ENCODE results near the gene EIF1B. TPM values are rescaled to one million over a fixed set of nuclear protein-coding genes. Genes with fewer than 3 reads are reported as not detected.
"Not testable (repeated sequence)": the region's sequence is repeated elsewhere in the genome, so short reads cannot be mapped to it uniquely, and the experiment has no call there.

Gene EIF1B
- total RNA-seq, 2 donors from 2014 or later: 67.4 to 83.8 TPM

DNA sequence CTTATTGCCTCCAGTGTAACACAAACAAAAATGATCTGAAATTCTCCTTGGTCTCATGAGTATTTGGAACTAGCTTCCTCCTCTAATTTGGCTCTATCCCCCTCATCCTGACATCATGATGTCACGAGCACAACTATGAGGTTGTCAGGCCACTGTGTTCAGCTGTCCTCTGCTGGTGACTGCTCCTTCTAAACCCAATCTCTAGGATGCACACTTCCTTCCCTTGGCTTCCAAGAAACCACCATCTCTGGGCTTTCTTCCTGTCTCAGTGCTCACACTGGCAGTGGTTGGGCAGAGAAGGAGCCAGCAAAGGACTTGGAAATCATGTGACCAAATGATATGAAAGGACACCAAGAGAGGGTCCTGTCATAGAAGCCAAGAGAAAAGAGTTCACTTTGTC lies 30.7 kb upstream of the EIF1B start:
- Mint-ChIP-seq H3K27ac (no peak overlapping the region), H3K36me3 (ENCODE audit: low read depth) (no peaks in the 10 kb centered on the region), H3K9me3 (peaks cover 11% of the 10 kb centered on the region), H3K4me3 (no peak overlapping the region), H3K27me3 (ENCODE audit: insufficient read depth) (peaks cover 1% of the 10 kb centered on the region), H3K4me1 (no peaks in the 10 kb centered on the region)
- Histone ChIP-seq H3K4me3 (ENCODE audit: low read length) (no peak overlapping the region), H3K4me1 (ENCODE audit: control insufficient read depth, insufficient read depth, low read length) (no peaks in the 10 kb centered on the region), H3K9me3 (ENCODE audit: control insufficient read depth, low read length) (no peaks in the 10 kb centered on the region), H3K9ac (ENCODE audit: extremely low read depth, low read length, poor library complexity, severe bottlenecking) (no peak overlapping the region), H3K27me3 (ENCODE audit: control insufficient read depth, insufficient read depth, low read length, poor library complexity, severe bottlenecking) (no peaks in the 10 kb centered on the region), H3K27ac (ENCODE audit: low read depth, low read length) (no peak overlapping the region), H3K36me3 (ENCODE audit: control insufficient read depth, insufficient read depth, low read length) (no peaks in the 10 kb centered on the region)
- 0% methylated on average over 1 of the region's 1 CpG for WGBS, 2 experiments (ENCODE audit: insufficient coverage in 1 of 2, insufficient read length in 1 of 2)
- TF ChIP-seq, protein P1, sequence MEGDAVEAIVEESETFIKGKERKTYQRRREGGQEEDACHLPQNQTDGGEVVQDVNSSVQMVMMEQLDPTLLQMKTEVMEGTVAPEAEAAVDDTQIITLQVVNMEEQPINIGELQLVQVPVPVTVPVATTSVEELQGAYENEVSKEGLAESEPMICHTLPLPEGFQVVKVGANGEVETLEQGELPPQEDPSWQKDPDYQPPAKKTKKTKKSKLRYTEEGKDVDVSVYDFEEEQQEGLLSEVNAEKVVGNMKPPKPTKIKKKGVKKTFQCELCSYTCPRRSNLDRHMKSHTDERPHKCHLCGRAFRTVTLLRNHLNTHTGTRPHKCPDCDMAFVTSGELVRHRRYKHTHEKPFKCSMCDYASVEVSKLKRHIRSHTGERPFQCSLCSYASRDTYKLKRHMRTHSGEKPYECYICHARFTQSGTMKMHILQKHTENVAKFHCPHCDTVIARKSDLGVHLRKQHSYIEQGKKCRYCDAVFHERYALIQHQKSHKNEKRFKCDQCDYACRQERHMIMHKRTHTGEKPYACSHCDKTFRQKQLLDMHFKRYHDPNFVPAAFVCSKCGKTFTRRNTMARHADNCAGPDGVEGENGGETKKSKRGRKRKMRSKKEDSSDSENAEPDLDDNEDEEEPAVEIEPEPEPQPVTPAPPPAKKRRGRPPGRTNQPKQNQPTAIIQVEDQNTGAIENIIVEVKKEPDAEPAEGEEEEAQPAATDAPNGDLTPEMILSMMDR (conservative IDR thresholded peaks at IDR 0.05): no peak
- no peak for DNase-seq

DNA sequence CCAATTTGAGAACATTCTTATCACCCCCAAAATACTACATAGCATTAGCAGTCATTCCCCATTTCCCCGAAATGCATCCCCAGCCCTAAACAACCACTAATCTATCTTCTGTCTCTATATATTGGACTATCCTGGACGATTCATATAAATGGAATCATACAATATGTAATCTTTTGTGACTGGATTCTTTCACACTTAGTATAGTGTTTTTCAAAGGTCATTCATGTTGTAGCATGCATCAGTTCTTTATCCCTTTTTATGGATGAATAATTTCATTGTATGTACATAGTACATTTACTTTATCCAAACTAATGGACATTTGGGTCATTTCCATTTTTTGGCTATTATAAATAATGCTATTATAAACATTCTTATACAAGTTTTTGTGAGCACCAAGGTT lies 27.5 kb upstream of the EIF1B start:
- no peaks in the 10 kb centered on the region for H3K4me1 Mint-ChIP-seq
- Histone ChIP-seq H3K9ac (ENCODE audit: extremely low read depth, low read length, poor library complexity, severe bottlenecking) (no peak overlapping the region), H3K9me3 (ENCODE audit: control insufficient read depth, low read length) (no peaks in the 10 kb centered on the region), H3K27me3 (ENCODE audit: control insufficient read depth, insufficient read depth, low read length, poor library complexity, severe bottlenecking) (no peaks in the 10 kb centered on the region), H3K27ac (ENCODE audit: low read depth, low read length) (no peak overlapping the region), H3K4me1 (ENCODE audit: control insufficient read depth, insufficient read depth, low read length) (no peaks in the 10 kb centered on the region), H3K4me3 (ENCODE audit: low read length) (no peak overlapping the region), H3K36me3 (ENCODE audit: control insufficient read depth, insufficient read depth, low read length) (no peaks in the 10 kb centered on the region)
- H3K36me3 Mint-ChIP-seq (ENCODE audit: low read depth): no peaks in the 10 kb centered on the region
- TF ChIP-seq, protein P1 (conservative IDR thresholded peaks at IDR 0.05): no peak
- no peak for DNase-seq
- WGBS, 2 experiments (ENCODE audit: insufficient coverage in 1 of 2, insufficient read length in 1 of 2): 80 to 94% methylated on average over 1 of the region's 2 CpGs
- H3K27me3 Mint-ChIP-seq (ENCODE audit: insufficient read depth): no peaks in the 10 kb centered on the region
- peaks cover 3% of the 10 kb centered on the region for H3K9me3 Mint-ChIP-seq
- H3K27ac Mint-ChIP-seq: no peak overlapping the region
- no peak overlapping the region for H3K4me3 Mint-ChIP-seq

DNA sequence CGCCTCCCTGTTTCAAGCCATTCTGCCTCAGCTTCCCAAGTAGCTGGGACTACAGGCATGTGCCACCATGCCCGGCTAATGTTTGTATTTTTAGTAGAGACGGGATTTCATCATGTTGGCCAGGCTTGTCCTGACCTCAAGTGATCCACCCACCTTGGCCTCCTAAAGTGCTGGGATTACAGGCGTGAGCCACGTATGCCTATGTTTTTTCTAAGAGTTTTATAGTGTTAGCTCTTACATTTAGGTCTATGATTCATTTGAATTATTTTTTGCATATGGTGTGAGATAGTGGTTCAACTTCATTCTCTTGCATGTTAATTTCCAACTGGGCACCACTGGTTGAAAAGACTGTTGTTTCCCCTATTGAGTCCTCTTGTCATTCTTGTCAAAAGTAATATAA lies 26.4 kb upstream of the EIF1B start:
- 97 to 99% methylated on average over 3 to 5 of the region's 5 CpGs for WGBS, 2 experiments (ENCODE audit: insufficient coverage in 1 of 2, insufficient read length in 1 of 2)
- not testable (repeated sequence) for H3K4me1 ChIP-seq (ENCODE audit: control insufficient read depth, insufficient read depth, low read length); H3K9me3 ChIP-seq (ENCODE audit: control insufficient read depth, low read length); H3K4me3 Mint-ChIP-seq; H3K27me3 Mint-ChIP-seq (ENCODE audit: insufficient read depth); H3K27ac Mint-ChIP-seq; H3K27me3 ChIP-seq (ENCODE audit: control insufficient read depth, insufficient read depth, low read length, poor library complexity, severe bottlenecking); H3K9me3 Mint-ChIP-seq; H3K27ac ChIP-seq (ENCODE audit: low read depth, low read length); H3K4me3 ChIP-seq (ENCODE audit: low read length); H3K36me3 Mint-ChIP-seq (ENCODE audit: low read depth); DNase-seq; H3K4me1 Mint-ChIP-seq; H3K36me3 ChIP-seq (ENCODE audit: control insufficient read depth, insufficient read depth, low read length); H3K9ac ChIP-seq (ENCODE audit: extremely low read depth, low read length, poor library complexity, severe bottlenecking)

GRCh38 chr3:40287248-40287647 lies 22.3 kb upstream of the EIF1B start:
- peaks cover 2% of the 10 kb centered on the region for H3K4me1 ChIP-seq (ENCODE audit: control insufficient read depth, insufficient read depth, low read length)
- no peaks in the 10 kb centered on the region for H3K9me3 Mint-ChIP-seq
- DNase-seq: no peak
- H3K27ac ChIP-seq (ENCODE audit: low read depth, low read length): no peak overlapping the region
- H3K4me3 ChIP-seq (ENCODE audit: low read length): no peak overlapping the region
- no peaks in the 10 kb centered on the region for H3K27me3 Mint-ChIP-seq (ENCODE audit: insufficient read depth)
- no peaks in the 10 kb centered on the region for H3K36me3 Mint-ChIP-seq (ENCODE audit: low read depth)
- H3K9me3 ChIP-seq (ENCODE audit: control insufficient read depth, low read length): peaks cover 20% of the 10 kb centered on the region
- H3K9ac ChIP-seq (ENCODE audit: extremely low read depth, low read length, poor library complexity, severe bottlenecking): no peak overlapping the region
- H3K36me3 ChIP-seq (ENCODE audit: control insufficient read depth, insufficient read depth, low read length): no peaks in the 10 kb centered on the region
- 96% methylated on average over 2 of the region's 2 CpGs; no CpG with 5 or more reads in 1 of the 2 experiments for WGBS, 2 experiments (ENCODE audit: insufficient coverage in 1 of 2, insufficient read length in 1 of 2)
- TF ChIP-seq, protein P1 (conservative IDR thresholded peaks at IDR 0.05): no peak
- H3K27me3 ChIP-seq (ENCODE audit: control insufficient read depth, insufficient read depth, low read length, poor library complexity, severe bottlenecking): no peaks in the 10 kb centered on the region
- H3K27ac Mint-ChIP-seq: no peak overlapping the region
- H3K4me1 Mint-ChIP-seq: peaks cover 17% of the 10 kb centered on the region
- no peak overlapping the region for H3K4me3 Mint-ChIP-seq
